Measurements from ENCODE around the gene STXBP5. TPM values are rescaled to one million over a fixed set of nuclear protein-coding genes. Genes with fewer than 3 reads are reported as not detected.
A peak's percentile ranks its signal among the peaks of the same experiment; 100 is the strongest.

The STXBP5 gene
- total and polyA plus RNA-seq, 8 donors: 11.1 to 27.7 (median 13.3) TPM

DNA sequence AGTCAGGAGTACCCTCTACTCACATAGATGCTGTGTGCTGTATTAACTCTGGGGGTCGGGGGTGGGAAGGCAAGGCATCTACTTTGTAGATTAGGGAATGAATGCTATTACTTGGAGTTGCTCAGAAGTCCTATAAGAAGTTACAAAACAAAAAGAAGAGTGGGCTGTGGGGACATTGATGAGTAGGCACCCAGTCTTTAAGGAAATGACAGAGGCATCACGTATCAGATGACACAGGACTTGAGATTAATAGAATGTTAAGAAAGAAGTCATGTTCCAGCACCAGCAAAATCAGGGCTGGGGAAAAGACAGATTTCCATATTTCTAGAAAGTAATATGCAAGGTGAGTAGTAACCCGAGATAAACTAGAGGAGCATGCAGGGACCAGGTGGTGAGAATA, 19.0 kb upstream of the STXBP5 start:
- Histone ChIP-seq H3K27me3 (no peaks in the 10 kb centered on the region), H3K27ac (no peak overlapping the region), H3K9me3 (no peaks in the 10 kb centered on the region), H3K4me3 (no peak overlapping the region), H3K36me3 (no peaks in the 10 kb centered on the region), H3K4me1 (no peaks in the 10 kb centered on the region)
- TF ChIP-seq CTCF (IDR thresholded peaks at IDR 0.05): no peak
- no peak for DNase-seq
- ATAC-seq: no peak
- intact Hi-C loops (cut with DNase I): no loop called here

DNA sequence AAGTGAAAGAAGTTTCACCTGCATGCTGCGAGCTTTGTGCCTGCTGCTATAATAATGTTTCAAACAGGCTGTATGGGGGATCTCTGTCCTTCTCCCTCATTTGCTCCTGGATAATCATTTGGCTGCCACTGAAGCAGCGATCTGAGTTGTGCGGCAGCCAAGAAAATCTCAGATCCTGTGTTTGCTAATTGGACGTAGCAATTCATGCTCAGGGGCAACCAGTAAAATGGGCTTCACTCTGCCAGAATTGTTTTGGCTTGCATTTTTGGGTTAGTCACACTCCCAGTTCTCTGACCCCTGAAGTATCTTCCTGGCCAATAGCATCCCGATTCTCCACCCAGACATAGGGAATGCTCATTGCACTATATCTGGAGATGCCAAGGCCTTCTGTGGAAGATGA, 13.7 kb upstream of the STXBP5 start:
- DNase-seq (no peak), ATAC-seq (no peak)
- Histone ChIP-seq H3K36me3 (no peaks in the 10 kb centered on the region), H3K4me1 (peaks cover 0 to 15% of the 10 kb centered on the region in 2 donors), H3K4me3 (no peak overlapping the region), H3K9me3 (no peaks in the 10 kb centered on the region), H3K27ac (no peak overlapping the region), H3K27me3 (no peaks in the 10 kb centered on the region)
- no peak for TF ChIP-seq CTCF (IDR thresholded peaks at IDR 0.05)
- intact Hi-C loops (cut with DNase I): no loop called here

DNA sequence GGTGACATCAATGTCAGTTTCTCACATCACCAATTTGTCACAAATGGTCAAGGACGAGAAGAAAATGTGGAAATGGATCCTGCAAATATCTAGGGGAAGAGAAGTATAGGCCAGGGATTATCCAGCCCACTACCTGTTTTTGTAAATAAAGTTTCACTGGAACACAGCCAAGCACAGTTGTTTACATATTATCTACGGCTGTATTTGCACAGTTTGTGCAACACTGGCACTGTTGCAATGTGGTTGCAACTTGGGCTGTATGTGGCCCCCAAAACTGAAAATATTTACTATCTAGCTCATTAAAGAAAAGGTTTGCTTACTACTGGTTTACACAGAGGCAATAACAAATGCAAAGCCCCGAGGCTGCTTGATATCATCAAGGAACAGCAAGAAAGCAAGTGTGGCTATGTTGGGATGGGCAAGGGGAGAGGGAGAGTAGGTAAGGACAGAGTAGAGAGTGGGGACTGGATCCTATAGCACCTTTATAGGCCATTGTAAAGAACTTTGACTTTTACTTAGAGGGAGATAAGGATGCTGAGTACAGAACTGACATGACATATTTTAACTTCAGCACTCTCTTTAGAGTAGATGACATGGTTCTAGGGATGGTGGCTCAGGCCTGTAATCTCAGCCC, 11.8 kb upstream of the STXBP5 start:
- intact Hi-C loops (cut with DNase I): no loop called here
- no peaks in the 10 kb centered on the region for H3K36me3 ChIP-seq
- no peak overlapping the region for H3K27ac ChIP-seq
- H3K27me3 ChIP-seq: no peaks in the 10 kb centered on the region
- H3K4me3 ChIP-seq: no peak overlapping the region
- no peak for DNase-seq
- no peak for TF ChIP-seq CTCF (IDR thresholded peaks at IDR 0.05)
- H3K4me1 ChIP-seq: peaks cover 0 to 15% of the 10 kb centered on the region in 2 donors
- H3K9me3 ChIP-seq: no peaks in the 10 kb centered on the region
- ATAC-seq: no peak

GRCh38 chr6:147194652-147195411, 9.4 kb upstream of the STXBP5 start:
- Histone ChIP-seq H3K4me1 (peaks cover 0 to 15% of the 10 kb centered on the region in 2 donors), H3K4me3 (no peak overlapping the region), H3K27me3 (no peaks in the 10 kb centered on the region), H3K36me3 (no peaks in the 10 kb centered on the region), H3K9me3 (no peaks in the 10 kb centered on the region), H3K27ac (peak overlapping the region in 1 of 2 donors; percentile 85)
- intact Hi-C loops (cut with DNase I): no loop called here
- ATAC-seq (no peak), DNase-seq (no peak)
- no peak for TF ChIP-seq CTCF (IDR thresholded peaks at IDR 0.05)

DNA sequence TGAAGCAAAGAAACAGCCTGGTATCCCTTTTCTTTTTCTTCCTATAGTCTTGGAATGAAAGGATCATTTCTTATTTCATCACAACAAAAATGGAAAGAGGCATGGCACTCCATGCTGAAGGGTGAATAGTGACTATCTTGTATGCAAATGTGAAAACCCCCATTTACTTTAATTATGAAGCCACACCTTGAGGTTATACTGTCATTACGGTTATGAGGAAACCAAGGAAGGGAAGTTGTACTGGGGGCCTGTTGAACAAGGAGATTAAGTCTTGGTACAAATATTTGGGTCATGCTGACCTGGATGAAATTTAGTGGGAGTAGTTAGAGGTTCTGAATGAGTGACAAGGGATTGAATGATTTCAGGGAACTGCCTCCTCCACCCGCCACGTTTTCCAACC, 8.7 kb upstream of the STXBP5 start:
- ATAC-seq (no peak), DNase-seq (no peak)
- no peak overlapping the region for H3K4me3 ChIP-seq
- no peaks in the 10 kb centered on the region for H3K36me3 ChIP-seq
- peaks cover 0 to 15% of the 10 kb centered on the region in 2 donors for H3K4me1 ChIP-seq
- intact Hi-C loops (cut with DNase I): no loop called here
- peak overlapping the region in 1 of 2 donors; percentile 85 for H3K27ac ChIP-seq
- TF ChIP-seq CTCF (IDR thresholded peaks at IDR 0.05): no peak
- H3K9me3 ChIP-seq: no peaks in the 10 kb centered on the region
- H3K27me3 ChIP-seq: no peaks in the 10 kb centered on the region
